HG02610 (cell line): ENCODE measurements around the gene FARP1.

Experiments used
- ATAC-seq: cut with Tn5 transposase; IDR thresholded peaks from one replicate; pipeline ENCODE4 v1.9.1; 2021; ENCODE audit warnings: mild to moderate bottlenecking, moderate library complexity; ENCODE audit not compliant: unreplicated experiment

The FARP1 gene

GRCh38 chr13:98488736-98489135 lies 345.8 kb downstream of the FARP1 start:
- ATAC-seq: peak; percentile 37

DNA sequence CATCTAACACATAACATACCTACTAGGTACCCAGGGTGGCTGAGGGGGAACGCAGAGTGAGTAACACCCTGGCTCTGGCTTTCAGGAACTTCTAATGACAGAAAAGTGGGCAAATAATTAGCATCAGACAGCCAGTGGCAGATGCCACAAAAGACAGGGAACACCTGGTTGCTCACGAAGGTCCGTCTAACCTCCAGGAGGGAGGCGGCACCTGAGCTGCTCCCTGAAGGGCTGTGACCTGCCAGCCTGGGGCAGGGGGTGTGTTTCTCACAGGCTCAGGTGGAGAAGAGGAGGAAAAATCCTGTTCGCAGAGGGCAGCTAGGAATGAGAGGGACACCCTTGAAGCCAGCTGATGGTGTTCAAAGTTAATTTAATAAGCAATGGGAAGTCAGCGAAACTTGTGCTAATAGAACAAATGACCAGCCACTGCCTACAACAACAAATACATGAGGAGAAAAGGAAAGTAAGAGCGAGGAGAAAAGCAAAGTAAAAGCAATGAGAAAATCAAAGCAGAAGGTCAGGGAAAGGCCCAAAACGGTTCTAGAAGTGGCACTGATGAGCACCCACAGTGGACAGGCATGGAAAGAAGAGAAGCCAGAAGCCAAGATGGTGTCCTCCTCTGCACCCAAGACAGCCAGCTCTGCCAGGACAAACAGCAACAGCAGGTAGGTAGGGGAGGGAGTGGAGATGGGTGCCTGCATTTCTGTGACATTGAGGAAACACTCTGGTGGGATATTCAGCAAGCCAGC lies 346.7 kb downstream of the FARP1 start:
- no peak for ATAC-seq

GRCh38 chr13:98490195-98490836 lies 347.4 kb downstream of the FARP1 start:
- no peak for ATAC-seq

DNA sequence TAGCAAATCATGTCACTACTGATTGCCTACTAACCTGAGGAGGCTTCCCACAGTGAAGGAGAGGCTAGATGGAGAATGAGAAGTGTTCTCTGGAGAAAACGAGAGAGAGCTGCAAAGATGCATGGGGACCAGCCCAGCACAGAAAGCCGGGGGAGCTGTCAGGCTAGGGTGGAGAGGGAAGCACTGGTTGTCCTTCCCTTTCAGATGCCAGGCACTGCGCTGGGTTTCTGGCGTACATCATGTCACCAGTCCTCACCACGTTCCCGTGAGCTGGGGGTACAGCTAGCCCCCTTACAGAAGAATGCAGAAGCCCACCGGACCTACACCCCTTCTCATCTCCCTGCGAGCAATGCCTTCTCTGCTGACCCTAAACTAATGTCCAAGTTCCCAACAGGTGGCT lies 348.0 kb downstream of the FARP1 start:
- no peak for ATAC-seq

- no peak for ATAC-seq
These were observed 349.6 kb downstream of the FARP1 start for GRCh38 chr13:98492335-98493041.

GRCh38 chr13:98493042-98493712 lies 350.3 kb downstream of the FARP1 start:
- ATAC-seq: no peak

GRCh38 chr13:98494769-98495168 lies 351.9 kb downstream of the FARP1 start:
- no peak for ATAC-seq

DNA sequence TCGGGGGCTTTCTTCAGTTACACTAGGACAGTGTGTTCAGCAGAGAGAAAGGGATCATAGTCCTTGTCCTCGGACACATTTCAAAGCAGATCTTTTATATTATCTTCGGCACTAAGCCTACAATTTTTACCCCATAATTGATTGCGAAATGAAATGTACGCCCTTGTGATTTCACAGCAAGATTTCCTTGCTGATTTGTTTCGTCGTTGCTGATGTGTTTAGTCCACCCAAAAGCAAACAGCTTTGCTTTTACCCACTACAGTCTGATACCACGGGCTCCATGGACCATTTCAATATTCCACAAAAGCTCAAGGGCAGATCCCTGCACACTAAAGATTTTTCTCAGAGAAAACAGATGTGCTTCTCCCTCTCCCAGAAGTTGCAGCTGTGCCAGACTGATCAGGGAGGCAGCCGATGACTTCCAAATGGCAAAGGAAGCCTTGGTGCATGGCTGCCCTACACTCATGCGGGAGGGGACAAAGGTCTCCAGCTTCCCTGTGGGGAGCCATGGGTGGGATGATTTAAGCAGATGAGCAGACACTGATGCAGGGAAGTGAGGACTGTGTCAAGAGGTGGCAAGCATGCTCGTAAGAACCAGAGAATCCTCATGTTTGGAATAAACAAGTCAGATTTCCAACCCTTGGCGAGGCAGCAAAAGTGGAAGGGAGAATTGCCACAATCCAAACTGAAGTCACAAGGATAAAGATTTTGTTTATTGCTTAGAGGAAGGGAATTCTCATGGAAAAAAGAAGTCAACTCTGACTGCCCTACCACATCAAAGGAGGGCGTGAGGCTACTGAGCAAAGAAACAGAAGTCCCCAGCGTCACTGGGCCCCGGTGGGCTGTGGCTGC lies 353.0 kb downstream of the FARP1 start:
- ATAC-seq: no peak

- ATAC-seq: no peak
These were observed 353.5 kb downstream of the FARP1 start for GRCh38 chr13:98496479-98496791.

GRCh38 chr13:98496966-98497365 lies 354.1 kb downstream of the FARP1 start:
- ATAC-seq: no peak

GRCh38 chr13:98500963-98501421 lies 358.1 kb downstream of the FARP1 start:
- peak; percentile 78 for ATAC-seq

DNA sequence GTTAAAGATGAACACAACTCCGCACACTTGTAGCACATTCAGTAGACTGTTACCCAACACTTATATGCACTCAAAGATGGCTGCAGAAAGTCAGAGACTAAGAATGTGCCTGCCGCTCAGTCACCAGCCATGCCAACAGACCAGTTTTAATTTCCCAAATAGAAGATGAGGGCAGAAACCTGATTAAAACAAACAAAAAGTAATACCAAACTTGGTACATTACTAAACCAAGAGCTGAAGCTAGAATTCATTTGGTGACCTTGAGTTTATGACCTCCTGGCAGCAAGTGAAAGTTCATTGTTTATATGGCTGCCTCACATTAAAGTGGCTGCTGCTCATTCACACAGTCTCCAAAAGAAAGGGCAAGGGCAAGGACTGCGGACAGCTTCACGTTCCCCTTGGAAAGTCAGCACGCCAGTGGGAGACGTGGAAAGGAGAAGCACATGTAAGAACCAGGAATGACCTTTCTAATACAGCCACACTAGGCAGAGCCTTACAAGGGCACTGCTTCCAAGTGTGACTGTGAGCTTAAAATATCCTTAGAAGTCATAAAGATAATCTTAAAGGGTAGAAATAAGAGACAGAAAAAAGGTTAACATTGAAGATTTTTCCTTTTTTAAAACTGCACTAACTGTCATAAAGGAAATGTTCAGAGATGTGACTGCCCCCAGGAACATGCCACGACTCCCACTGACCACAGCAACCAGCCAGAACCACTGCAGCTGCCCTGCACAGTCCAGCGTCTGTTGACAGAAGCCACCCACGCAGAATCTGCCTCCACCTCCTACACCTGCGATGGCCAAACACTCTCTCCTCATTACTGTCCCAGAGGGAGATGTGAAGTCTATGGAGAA lies 360.5 kb downstream of the FARP1 start:
- ATAC-seq: no peak

GRCh38 chr13:98504029-98504351 lies 361.1 kb downstream of the FARP1 start:
- no peak for ATAC-seq

- peak; percentile 64 for ATAC-seq
These were observed 361.6 kb downstream of the FARP1 start for GRCh38 chr13:98504371-98504963.
